Stomach smooth muscle (tissue), 2 donors: ENCODE data around the gene ADRA2C.

ENCODE experiments used
- H3K27ac ChIP-seq: one replicate; pipeline ENCODE4 v1.7.0; 2013; ENCODE audit warnings: mild to moderate bottlenecking, low read length, inconsistent platforms
- H3K27me3 ChIP-seq, 2 donors: one replicate each; pipeline ENCODE4 v1.7.0; 2013; ENCODE audit warnings: low read length in 2 of 2; ENCODE audit not compliant: insufficient read depth in 2 of 2, control insufficient read depth in 1 of 2
- H3K36me3 ChIP-seq, 2 donors: one replicate each; pipeline ENCODE4 v1.7.0; 2013; ENCODE audit warnings: low read length in 2 of 2; ENCODE audit not compliant: control insufficient read depth in 2 of 2, insufficient read depth in 2 of 2
- H3K4me1 ChIP-seq: one replicate; pipeline ENCODE4 v1.7.0; 2013; ENCODE audit warnings: low read length; ENCODE audit not compliant: control insufficient read depth, insufficient read depth
- H3K4me3 ChIP-seq, 2 donors: one replicate each; pipeline ENCODE4 v1.7.0; 2013; ENCODE audit warnings: low read length in 2 of 2
- H3K9ac ChIP-seq, 2 donors: one replicate each; pipeline ENCODE4 v1.7.0; 2013; ENCODE audit warnings: low read length in 2 of 2, mild to moderate bottlenecking in 1 of 2
- H3K9me3 ChIP-seq, 2 donors: one replicate each; pipeline ENCODE4 v1.7.0; 2013; ENCODE audit warnings: low read length in 2 of 2; ENCODE audit not compliant: control insufficient read depth in 2 of 2
- donor health status: healthy.
- donor health status: Pancreatic carcinoma.

ADRA2C gene

DNA sequence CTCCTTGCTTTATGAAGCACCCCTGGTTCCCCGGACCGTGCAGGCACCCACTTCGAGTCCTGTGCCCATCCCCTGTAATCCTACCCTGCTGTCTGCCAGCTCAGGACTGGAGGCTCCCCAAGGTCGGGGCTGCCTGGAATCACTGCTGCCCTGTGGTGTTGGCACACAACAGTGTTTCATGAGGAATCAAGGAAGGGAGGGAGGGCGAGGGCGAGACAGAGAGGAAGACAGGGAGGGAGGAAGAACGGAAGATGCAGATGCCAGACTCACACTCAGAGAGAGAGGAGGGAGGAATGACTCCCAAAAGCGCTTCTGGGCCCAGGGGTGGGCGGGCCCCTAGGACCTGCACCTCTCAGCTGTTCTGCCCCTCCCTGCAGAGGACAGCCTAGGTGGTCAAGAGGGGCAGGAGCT lies 42.9 kb upstream of the ADRA2C start:
- Histone ChIP-seq H3K9ac (no peak overlapping the region), H3K9me3 (peaks cover 6 to 11% of the 10 kb centered on the region in 2 donors), H3K27me3 (peaks cover 27 to 36% of the 10 kb centered on the region in 2 donors), H3K4me1 (no peaks in the 10 kb centered on the region), H3K36me3 (no peaks in the 10 kb centered on the region), H3K4me3 (no peak overlapping the region), H3K27ac (no peak overlapping the region)

DNA sequence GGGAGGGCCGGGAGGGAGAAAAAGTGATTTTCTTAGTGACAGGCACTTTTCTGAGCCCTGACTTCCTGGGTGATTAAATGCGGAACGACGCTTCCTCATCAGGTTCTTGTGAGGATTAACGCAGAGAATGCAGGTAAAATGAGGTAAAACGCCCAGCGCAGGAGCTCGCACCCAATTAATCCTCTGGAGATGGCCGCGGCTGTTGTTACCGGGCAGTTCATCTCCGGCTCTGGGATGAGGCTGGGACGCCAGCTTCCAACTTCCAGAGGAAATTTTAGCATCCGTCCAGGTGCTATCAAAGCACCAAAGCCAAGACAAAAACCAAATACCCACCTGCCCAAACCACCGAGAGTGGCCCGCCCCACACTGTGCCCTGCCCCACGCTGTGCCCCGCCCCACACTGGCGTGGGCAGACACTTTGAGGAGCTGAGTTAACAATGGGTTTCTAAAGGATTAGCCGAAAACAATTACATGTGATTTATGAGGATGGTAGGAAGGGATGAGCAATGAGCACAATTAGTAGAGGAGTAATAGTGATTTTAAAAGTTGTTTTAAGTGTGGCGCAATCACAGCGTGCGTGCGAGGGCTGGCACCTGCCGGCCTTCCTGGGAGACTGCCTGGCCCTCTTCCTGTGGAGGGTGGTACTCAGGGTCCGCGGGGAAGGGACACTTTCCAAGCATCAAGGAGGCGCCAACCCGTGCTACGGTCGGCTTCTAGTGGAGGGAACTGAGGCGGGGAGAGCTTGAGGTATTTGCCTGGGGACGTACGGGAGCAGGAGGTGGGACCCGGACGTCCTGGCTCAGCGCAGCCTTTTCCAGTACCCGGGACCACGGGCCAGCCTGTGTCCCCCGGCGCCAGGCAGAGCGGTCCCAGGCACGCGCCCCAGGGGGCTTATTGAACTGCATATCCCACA lies 41.6 kb upstream of the ADRA2C start:
- Histone ChIP-seq H3K27me3 (peaks cover 26 to 40% of the 10 kb centered on the region in 2 donors), H3K27ac (no peak overlapping the region), H3K36me3 (no peaks in the 10 kb centered on the region), H3K9me3 (peaks cover 0 to 5% of the 10 kb centered on the region in 2 donors), H3K9ac (no peak overlapping the region), H3K4me3 (no peak overlapping the region), H3K4me1 (no peaks in the 10 kb centered on the region)

DNA sequence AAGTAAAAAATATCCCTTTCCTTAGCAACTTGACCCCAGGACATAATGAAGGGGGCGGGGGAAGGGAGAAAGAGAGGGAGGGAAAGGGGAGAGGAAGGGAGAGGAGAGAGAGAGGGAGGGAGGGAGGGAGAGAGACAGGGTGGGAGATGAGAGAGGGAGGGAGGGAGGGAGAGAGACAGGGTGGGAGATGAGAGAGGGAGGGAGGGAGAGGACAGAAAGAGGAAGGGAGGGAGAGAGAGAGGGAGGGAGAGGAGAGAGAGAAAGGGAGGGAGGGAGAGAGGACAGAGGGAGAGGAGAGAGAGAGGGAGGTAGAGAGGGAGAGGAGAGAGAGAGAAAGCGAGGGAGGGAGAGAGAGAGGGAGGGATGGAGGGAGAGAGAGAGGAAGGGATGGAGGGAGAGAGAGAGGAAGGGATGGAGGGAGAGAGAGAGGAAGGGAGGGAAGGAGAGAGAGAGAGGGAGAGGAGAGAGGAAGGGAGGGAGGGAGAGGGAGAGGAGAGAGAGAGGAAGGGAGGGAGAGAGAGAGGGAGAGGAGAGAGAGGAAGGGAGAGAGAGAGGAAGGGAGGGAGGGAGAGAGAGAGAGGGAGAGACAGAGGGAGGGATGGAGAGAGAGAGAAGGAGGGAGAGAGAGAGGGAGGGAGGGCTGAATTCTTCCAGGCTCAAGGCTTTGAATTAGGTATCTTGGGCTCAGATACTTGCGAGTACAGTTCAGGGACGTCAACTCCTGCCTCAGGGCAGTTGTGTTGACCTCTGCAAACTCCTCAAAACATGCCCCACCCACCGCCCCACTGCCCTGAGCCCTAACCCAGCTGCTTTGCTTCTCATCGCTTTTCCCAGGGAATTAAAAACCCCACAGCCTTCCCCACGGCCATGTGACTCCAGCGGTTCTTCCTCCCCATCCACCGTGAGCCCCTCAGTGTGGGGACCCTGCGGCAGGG lies 40.0 kb upstream of the ADRA2C start:
- no peaks in the 10 kb centered on the region for H3K4me1 ChIP-seq
- H3K9me3 ChIP-seq: peaks cover 0 to 6% of the 10 kb centered on the region in 2 donors
- H3K36me3 ChIP-seq: no peaks in the 10 kb centered on the region
- H3K27me3 ChIP-seq: peaks cover 24 to 42% of the 10 kb centered on the region in 2 donors
- H3K27ac ChIP-seq: no peak overlapping the region
- H3K9ac ChIP-seq: no peak overlapping the region
- H3K4me3 ChIP-seq: no peak overlapping the region

DNA sequence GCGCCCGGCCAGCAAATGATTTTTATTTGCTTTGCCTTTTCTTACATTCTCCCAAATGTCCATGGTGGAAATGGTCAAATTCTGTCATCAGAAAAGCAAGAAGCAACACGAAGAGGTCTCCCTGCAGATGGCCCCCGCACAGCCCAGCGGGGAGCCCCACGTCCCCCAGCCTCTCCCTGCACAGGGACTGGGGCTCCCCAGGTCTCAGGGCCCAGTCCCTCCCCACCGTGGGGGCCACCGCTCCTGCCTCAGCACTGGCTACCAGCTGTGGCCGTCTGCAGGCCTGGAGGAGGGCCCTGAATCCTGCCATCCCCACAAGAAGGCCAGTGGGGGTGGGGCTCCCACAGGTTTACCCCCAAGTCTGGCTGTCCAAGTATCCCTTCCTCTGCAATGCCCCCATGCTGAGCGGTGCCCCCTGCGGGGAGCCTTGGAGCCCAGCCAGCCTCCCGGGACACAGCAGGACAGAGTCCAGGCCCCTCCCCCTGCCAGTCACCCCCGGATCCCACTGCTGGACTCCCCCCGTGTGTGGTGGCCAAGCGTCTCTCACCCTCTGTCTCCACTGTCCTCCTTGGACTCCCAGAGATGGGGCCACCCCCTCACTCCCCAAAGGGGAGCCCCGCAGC lies 38.2 kb upstream of the ADRA2C start:
- no peaks in the 10 kb centered on the region for H3K4me1 ChIP-seq
- H3K9me3 ChIP-seq: peaks cover 0 to 7% of the 10 kb centered on the region in 2 donors
- H3K27me3 ChIP-seq: peaks cover 24 to 43% of the 10 kb centered on the region in 2 donors
- H3K36me3 ChIP-seq: no peaks in the 10 kb centered on the region
- no peak overlapping the region for H3K27ac ChIP-seq
- no peak overlapping the region for H3K4me3 ChIP-seq
- H3K9ac ChIP-seq: no peak overlapping the region

DNA sequence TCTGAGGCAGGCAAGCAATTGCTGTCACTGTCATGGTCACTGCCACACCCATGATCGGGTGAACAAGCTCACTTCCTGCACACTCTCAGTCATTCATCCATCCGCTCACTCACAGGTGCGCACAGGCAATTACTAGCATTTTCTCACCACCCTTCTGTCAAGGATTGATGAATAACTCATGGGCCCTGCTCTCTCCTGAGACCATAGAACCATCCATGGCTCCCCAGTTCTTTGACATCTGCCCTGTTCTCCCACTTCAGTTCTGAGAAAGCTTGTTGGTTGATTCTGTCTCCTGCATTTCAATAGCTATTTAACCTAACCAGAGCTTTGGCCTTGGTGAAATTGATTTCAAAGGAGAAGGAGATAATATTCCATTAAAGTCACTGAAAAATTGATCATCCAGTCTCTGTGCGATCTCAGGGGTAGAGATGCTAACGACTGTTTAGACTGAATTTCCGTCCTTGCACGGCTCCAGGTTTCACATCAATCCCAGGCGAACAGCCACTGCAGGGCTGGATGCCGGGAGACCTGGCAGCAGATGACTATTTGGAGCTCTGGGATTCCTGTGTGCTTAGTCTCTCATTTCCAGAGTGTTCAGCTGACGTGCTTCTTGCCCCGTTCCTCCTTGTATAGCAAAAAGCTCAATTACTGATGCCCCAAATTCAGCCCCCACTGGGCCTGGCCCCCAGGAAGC lies 36.9 kb upstream of the ADRA2C start:
- no peaks in the 10 kb centered on the region for H3K36me3 ChIP-seq
- H3K27ac ChIP-seq: no peak overlapping the region
- no peak overlapping the region for H3K9ac ChIP-seq
- H3K27me3 ChIP-seq: peaks cover 20 to 35% of the 10 kb centered on the region in 2 donors
- H3K9me3 ChIP-seq: peaks cover 0 to 7% of the 10 kb centered on the region in 2 donors
- H3K4me1 ChIP-seq: no peaks in the 10 kb centered on the region
- no peak overlapping the region for H3K4me3 ChIP-seq

DNA sequence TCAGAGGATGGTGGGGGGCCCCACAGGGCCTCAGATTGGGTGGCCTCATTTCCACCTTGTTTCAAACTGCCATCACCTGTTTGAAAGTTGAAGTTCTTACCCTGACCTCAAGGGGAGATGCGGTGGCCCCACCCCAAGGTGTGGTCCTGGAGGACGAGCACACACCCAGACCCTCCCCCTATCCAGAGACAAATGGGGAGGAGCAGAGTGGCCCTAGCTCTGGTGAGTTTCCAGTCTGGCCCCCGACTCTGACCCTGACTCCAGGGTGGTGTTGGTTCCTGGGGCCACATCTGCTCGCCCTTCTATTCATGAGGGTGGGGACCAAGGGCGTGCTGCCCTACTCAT lies 36.3 kb upstream of the ADRA2C start:
- no peak overlapping the region for H3K9ac ChIP-seq
- no peak overlapping the region for H3K4me3 ChIP-seq
- H3K27me3 ChIP-seq: peaks cover 19 to 30% of the 10 kb centered on the region in 2 donors
- no peak overlapping the region for H3K27ac ChIP-seq
- peaks cover 0 to 7% of the 10 kb centered on the region in 2 donors for H3K9me3 ChIP-seq
- no peaks in the 10 kb centered on the region for H3K36me3 ChIP-seq
- no peaks in the 10 kb centered on the region for H3K4me1 ChIP-seq

DNA sequence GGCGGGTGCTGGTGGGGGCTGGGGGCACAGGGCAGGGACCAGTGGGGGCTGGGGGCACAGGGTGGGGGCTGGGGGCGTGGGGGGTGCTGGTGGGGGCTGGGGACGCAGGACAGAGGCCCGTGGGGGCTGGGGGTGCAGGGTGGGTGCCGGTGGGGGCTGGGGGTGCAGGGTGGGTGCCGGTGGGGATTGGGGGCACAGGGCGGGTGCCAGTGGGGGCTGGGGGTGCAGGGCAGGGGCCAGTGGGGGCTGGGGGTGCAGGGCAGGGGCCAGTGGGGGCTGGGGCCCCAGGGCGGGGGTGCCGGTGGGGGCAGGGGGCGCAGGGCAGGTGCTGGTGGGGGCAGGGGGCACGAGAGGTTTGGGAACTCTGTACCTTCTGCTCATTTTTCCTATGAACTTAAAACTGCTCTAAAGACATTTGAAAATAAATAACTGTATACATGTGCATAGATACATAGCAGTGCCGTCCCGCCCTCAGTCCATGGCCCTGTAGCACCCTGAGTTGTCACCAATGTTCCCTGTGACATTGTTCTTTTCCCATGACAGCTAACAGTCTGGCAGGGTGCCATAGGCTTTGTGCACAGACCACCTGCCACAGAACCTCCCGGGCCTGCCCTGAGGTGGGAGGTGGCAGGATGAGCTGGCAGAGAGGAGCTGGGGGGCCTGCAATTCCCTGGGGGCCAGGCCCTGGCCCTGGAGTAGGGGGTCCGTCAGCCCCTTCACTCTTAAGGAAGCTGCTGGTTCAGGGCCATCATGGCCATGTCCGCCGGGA lies 35.6 kb upstream of the ADRA2C start:
- H3K27me3 ChIP-seq: peaks cover 14 to 23% of the 10 kb centered on the region in 2 donors
- H3K9ac ChIP-seq: no peak overlapping the region
- H3K27ac ChIP-seq: no peak overlapping the region
- H3K4me1 ChIP-seq: no peaks in the 10 kb centered on the region
- no peaks in the 10 kb centered on the region for H3K36me3 ChIP-seq
- no peak overlapping the region for H3K4me3 ChIP-seq
- H3K9me3 ChIP-seq: peaks cover 0 to 7% of the 10 kb centered on the region in 2 donors

DNA sequence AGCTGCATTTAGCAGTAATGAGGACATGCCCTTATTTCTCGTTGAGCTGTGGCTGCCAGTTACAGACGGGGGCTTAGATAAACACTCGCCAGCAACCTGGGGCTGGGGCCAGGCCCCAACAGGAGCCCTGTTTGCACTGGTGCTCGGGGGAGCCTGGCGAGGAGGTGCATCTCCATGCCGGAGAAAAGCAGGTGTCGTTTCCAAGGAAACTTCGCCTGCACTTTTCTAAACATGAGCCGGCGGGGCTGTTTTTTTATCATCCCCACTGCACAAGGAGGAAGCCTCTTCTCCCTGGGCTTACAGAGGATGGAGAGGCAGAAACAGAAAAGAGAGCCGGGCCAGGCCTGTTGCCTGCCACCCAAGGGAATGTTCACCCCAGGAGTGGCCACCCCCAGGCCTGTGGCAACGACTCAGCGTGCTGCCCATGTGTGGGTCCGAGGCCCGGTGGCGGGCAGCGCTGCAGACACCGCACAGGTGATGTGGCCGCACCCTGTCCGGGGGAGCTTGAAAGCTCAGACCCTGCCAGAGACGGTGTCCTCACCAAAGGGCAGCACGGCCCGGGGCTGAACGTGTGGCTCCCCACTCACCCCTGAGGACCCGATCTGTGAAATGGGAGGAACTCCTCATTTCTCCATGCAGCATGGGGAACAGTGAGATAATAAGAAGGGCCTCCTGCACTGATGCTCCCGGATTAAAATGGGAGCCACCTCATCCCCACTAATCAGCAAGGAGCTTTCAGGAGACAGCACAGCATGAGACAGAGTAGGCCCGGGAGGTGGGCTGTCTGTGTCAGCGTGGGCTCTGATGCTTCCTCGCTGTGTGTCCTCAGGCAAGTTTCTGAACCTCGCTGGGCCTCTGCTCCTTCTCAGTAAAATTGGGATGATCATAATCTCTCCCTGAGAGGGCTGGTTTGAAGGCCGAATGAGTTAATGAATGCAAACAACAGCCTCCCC lies 33.8 kb upstream of the ADRA2C start:
- H3K27me3 ChIP-seq: peaks cover 7 to 21% of the 10 kb centered on the region in 2 donors
- no peak overlapping the region for H3K9ac ChIP-seq
- peaks cover 3 to 7% of the 10 kb centered on the region in 2 donors for H3K9me3 ChIP-seq
- H3K27ac ChIP-seq: no peak overlapping the region
- H3K4me1 ChIP-seq: no peaks in the 10 kb centered on the region
- H3K4me3 ChIP-seq: no peak overlapping the region
- no peaks in the 10 kb centered on the region for H3K36me3 ChIP-seq

DNA sequence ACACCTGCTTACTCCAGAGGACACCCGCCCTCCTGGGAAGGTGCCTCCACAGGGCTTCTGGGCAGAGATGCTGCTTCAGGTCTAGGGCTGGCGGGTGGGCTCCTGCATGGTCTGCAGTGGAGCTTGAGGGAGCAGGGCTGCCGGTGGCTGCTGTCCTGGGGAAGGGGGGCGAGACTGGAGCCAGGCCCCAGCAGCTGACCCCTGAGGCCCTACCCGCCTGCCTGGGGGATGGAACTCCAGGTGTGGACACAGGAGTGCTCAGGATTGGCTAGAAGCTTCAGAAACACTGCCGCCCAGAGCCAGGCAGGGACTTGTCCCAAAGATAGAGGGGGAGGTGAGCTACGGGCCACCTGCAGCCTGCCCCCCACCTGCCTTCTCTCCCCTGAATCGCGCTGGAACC lies 33.0 kb upstream of the ADRA2C start:
- no peaks in the 10 kb centered on the region for H3K36me3 ChIP-seq
- no peaks in the 10 kb centered on the region for H3K4me1 ChIP-seq
- no peak overlapping the region for H3K27ac ChIP-seq
- H3K9ac ChIP-seq: no peak overlapping the region
- H3K9me3 ChIP-seq: peaks cover 3 to 7% of the 10 kb centered on the region in 2 donors
- H3K27me3 ChIP-seq: peaks cover 7 to 21% of the 10 kb centered on the region in 2 donors
- H3K4me3 ChIP-seq: no peak overlapping the region
